Activated CD4-positive, alpha-beta T cell treated with anti-CD3 and anti-CD28 coated beads for 4 hours (primary cell): Measurements from ENCODE around the gene NFXL1.

Source experiments
- DNase-seq, 2 donors: peaks; one replicate each; pipeline ENCODE4 v3.0.0-alpha.2; 2020

The NFXL1 gene

DNA sequence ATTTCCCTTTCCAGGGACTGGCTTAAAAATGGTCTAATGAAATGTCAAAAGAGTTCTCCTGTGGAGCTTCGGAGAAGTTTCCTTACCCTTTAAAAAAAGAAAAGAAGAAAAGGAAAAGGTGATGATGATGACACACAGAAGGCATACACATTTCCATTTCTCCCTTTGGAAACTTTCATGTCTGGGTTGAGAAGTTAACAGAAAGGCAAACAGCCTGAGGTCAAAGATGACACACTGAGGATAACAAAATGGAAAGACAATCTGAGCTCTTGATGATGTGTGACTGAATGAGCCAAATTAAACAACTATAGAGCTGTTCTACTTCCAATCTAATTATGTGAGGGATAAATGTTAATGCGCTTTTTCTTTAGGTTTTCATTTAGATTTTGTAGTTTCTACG is 32.2 kb downstream of the NFXL1 start:
- DNase-seq = no peak

DNA sequence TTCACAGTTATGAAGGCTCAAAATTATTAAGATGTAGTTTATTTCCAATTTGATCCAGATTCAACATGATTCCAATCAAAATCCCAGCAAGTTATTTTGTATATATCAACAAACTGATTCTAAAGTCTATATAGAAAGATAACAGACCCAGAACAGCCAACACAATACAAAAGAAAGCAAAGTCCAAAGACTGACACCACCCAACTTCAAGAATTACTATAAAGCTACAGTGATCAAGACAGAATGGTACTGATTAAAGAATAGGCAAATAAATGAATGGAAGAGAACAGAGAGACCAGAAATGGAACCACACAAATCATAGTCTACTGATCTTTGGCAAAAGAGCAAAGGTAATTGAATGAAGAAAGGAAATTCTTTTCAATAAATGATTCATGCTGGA is 34.9 kb downstream of the NFXL1 start:
- no peak for DNase-seq

DNA sequence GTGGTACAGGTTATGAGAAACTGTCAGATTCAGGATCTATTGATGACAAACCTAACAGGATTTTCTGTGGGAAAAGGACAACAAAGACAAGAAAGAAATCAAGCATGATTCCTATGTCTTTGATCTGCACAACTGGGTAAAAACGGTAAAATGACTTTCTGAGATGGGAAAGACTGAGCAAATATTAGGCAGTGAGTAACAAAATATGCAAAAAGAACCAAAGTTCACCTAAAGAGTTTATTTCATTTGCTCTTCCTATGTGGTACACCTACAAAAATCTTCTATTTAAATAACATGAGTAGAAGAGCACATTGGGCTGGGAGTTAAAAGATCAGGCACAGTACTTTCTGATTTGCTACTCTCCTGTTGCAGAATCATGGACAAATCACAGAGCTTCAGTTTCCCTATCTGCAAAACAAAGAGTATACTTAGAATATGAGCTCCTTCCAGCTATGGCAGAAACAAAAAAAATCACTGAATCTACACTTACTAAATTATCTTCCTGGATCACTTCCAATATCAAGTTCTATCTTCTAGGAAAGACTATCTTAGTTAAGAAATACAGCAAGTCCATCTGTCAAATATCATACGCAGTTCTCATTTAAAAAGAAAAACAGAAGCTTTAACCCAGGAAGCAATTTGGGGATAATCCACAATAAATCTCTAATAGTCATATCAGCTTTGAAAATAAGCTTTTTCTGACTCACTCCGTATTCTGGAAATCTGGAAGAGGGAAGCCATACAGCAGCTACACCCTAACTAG is 37.4 kb downstream of the NFXL1 start:
- DNase-seq = no peak

DNA sequence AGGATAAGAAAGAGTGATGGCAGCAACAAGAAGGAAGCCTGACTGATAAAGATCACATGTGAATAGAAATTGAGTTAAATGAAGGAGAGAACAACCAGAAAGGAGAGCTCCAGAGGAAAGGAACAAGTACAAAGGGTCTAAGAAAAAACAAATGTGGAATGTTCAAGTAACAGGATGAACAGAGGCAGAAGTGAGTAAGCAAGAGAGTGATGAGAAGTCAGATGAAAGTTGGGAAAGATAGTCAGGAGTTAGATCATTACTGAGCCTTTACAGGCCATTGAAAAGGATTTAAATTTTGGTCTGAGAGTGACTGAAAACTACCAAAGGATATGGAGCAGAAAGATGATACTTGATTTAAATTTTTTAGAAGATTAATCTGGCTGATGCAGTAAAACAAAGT is 38.1 kb downstream of the NFXL1 start:
- DNase-seq = no peak

DNA sequence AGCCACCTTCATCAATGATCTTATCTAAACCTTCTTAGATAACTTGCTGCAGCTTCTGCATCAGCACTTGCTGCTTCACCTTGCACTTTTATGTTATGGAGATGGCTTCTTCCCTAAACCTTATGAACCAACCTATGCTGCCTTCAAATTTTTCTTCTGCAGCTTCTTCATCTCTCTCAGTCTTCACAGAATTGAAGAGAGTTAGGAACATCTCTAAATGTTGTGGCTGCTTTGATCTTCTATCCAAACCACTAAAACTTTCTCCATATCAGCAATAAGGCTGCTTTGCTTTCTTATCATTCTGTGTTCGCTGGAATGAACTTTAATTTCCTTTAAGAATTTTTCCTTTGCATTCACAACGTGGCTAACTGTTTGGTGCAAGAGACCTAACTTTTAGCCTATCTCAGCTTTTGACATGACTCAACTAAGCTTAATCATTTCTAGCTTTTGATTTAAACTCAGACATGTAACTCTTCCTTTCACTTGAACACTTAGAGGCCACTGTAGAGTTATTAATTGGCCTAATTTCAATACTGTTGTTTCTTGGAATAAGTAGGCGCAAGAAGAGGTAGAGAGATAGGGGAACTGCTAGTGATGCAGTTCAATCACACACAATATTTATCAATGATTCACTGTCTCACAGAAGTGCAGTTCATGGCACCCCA is 40.4 kb downstream of the NFXL1 start:
- DNase-seq = no peak

DNA sequence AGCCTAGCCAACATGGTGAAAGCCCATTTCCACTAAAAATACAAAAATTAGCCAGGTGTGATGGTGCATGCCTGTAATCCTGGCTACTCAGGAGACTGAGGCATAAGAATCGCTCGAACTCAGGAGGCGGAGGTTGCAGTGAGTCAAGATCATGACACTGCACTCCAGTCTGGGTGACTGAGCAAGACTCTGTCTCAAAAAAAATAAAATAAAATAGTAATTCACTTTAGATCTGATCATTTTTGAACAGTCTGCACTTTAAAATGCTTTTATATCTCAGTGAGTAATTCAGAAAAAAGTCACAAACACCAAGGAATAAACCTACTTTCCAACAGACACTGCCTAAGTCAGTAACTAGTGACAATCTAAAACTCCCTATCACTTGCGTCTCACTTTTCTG is 50.9 kb downstream of the NFXL1 start:
- DNase-seq = no peak

DNA sequence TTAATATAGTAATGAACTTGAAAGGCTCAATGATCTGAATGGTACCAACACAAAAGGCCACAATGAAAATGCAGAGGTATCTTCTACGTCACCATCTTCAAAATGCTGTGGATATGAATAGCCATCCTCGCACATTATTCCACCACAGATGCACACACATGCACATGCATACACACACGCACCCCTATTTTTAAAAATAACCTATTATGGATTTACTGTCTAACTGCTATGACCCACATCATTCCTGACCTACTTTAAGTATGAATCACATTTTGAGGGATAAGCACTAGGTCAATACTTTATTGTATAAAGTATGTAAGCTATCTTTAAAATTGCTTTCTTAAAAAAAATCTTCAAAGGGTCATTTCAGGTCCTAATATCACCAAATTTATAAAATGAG is 52.1 kb downstream of the NFXL1 start:
- DNase-seq = no peak

DNA sequence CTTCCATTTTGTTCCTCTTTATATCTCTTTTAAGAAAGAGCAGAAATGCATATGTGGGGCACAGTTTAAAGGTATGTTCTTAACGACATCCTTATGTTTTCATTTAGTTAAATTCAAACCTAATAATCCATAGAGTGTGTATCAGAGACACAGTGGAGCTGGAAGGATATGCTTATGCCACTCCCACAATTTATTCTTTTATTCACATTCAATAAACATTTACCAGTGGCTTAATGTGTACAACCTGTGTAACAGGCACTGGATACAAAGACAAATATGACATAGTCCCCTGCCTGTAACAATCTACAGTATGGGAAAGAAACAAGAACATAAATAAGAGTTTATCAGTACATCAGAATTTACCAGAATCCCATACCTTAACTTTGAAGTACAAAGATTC is 54.1 kb downstream of the NFXL1 start:
- no peak for DNase-seq

DNA sequence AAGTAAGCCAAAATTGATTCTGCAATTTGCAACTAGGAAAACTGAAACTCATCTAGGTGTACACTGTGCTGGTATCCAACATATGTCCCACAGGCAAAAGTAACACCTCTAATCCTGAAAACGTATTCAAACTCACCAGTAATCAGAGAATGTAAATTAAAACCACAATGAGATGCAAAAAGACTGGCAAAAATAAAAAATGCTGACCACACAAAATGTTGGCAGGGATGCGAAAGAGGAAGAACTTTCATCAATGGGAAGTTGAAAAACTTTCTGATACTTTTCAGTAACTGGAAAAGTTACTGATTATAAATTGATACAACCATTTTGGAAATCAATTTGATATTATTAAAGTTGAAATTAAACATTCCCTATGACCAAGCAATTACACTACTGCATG is 56.4 kb downstream of the NFXL1 start:
- no peak for DNase-seq

DNA sequence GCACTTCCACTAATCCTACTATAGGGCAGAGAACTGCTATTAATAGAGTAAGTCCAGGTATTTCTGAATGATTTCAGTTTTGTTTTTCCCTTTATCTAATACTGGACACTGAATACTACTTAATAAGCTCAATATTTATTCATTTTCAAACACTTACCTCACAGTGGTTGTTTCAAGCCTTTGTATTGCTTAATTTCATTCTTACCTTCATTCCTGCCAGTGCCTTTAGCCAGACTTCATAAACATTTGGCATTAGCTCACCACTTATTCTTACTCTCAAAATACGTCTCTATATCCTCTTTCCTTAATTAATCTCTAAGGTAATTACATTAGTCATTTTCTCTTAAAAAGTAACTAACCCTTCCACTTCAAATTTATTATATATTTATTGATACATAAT is 57.7 kb downstream of the NFXL1 start:
- no peak for DNase-seq

DNA sequence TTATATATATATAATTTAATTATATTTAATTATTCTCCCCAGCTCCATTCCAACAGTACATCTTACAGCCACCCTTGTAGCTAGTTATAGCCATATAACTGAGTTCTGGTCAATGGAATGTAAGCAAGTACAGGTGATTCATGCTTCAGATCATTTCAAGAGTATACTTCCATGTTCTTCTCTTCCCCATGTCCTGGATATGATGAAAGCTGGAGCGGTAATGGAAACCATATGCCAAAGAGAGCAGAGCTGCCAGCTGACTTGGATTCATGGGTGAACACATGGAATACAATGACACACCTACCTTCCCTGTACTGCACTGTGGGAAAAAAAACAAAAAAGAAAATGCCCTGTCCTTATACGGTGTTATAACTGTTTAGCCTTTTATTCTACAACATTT is 59.0 kb downstream of the NFXL1 start:
- DNase-seq = no peak

DNA sequence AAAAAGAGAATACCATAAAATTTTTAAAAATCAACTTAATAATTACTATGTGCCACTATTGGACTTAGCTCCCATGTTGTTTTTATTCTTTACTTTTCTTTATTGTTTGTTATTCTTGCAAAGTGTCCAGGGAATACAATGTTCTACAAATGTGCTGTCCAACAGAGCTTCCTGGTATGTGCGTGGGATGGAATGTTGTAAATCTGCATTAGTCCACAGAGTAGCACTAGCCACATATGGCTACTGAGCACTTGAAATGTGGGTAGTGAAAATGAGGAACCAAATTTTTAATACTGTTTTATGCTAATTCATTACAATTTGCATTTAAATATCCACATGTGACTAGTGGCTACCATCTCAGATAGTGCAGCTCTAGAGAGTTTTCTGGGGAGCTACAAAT is 62.2 kb downstream of the NFXL1 start:
- DNase-seq = no peak

DNA sequence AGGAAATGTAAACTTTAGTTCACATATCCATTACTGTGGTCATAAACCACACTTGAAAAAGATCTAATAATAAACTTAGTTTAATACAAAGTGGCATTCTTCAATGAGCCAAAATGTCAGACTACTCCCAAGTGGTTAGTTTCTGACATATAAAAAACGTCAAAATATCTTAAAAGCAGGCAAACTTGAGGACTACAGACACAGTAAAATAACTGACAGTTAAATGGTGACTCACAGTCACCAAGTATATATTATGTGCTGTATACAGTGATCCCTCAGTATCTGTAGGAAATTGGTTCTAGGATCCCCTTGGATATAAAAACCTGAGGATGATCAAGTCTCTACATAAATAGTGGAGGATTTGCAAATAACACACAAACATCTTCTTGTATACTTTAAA is 64.9 kb downstream of the NFXL1 start:
- DNase-seq = no peak

DNA sequence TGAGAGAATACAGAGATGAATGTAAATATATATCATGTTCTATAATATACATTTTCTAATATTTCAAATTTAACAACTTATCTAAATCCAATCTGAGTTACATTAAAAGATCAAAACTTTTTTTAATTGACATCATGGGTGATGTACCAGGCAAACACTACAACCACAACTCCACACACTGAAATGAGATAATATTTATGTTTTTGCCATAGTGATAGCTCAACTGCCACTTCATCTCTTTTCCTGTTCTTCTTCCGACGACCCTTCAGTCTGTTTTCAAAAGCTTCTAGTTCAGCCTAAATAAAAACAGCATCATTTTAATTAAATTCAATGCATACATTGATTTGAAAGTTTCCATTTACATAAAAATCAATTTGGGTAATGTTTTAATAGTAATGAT is 66.3 kb downstream of the NFXL1 start:
- DNase-seq = no peak

DNA sequence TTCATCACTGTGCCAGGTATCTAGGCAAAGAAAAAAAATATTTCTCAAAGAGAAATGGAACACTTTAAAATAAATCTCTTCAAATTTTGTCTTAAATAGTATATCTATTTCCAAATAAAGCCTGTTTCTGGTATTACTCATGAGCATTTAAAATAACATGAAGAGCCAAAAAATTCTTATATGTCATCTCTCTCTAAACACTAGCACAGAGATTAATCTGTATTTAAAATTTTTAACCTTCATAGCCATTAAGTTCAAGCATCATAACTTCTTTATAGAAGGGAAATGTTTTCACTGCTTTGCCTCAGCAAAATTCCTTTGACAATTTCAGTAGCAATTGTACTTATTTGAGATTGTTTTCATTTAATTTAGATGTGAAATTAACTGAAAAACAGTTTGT is 71.4 kb downstream of the NFXL1 start:
- DNase-seq = no peak

DNA sequence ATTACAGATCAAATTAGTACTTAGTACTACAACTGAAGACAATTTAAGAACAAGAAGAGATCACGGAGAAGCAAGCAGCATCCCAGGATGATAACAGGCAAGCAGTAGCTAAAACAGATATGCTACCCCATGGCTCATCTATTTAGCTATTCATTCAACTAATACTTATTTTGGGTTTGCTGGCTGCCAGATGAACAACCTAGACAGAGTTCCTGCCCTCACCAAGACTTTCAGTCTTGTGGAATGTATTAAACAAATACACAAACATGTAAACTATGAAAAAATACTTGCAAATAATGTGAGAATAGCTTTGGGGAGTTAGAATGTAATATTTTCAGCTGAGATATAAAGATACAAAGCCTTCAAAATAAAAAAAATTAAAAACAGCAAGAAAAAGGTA is 74.1 kb downstream of the NFXL1 start:
- DNase-seq = no peak

DNA sequence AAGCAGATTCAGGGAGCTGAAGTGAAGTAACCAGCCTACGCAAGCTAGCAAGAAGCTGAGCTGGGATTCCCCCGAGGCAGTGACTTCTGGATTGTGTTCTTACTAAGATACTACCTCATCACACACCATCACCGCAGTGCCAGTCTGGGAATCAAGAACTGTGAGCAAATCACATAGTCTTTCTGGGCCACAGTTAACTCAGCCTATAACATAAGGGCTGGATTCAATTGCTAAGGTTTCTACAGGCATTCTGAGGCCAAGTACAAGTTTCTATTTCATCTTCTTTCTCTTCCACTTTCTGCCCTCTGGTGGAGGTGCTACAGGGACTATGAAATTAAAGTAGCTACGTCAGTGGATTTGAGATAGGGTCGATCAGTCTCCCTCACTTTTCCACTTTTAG is 75.1 kb downstream of the NFXL1 start:
- DNase-seq = peak; percentile 12 to 20

DNA sequence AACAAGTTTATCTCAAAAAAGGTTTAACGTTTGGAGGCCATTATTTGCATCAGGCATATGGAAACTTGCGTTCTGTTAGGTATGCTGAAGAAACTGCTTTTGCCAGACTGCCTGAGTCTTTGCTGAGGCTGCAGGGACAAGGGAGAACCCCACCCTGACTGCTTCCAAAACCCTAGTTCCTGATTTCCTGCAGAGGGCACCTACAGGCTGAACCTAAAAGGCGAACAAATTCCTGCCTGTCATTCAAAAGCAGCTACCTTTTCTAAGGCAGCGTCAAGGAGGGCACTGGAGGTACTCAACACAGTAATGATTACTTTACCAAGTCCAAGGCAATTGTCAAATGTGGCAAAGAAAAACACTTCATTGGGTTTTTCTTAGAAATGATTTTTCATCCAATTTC is 75.9 kb downstream of the NFXL1 start:
- DNase-seq = no peak

DNA sequence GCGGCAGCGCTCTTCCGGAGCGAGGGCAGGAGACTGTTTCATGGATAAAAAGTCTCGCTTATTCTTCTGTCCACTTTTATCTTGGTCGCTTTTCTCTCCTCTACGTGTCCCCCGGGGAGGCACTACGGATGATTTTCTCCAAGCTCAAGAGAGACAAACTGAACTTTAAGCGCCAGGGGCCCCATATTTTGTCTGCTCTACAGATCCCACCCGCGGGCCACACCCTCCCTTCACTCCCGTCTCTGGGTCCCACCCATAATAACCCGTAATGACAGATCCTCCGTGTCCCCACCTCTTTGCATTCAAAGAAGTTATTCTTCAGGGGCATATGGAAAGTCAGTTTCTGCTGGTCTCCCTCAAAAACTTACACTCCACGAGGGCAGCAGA is 76.5 kb downstream of the NFXL1 start, which contains the start of gene CORIN:
Gene CORIN (minus strand): TSS at position 160 of the 387 bp plus-strand sequence. CDS start 118 bp downstream, at position 42.
- DNase-seq = no peak

DNA sequence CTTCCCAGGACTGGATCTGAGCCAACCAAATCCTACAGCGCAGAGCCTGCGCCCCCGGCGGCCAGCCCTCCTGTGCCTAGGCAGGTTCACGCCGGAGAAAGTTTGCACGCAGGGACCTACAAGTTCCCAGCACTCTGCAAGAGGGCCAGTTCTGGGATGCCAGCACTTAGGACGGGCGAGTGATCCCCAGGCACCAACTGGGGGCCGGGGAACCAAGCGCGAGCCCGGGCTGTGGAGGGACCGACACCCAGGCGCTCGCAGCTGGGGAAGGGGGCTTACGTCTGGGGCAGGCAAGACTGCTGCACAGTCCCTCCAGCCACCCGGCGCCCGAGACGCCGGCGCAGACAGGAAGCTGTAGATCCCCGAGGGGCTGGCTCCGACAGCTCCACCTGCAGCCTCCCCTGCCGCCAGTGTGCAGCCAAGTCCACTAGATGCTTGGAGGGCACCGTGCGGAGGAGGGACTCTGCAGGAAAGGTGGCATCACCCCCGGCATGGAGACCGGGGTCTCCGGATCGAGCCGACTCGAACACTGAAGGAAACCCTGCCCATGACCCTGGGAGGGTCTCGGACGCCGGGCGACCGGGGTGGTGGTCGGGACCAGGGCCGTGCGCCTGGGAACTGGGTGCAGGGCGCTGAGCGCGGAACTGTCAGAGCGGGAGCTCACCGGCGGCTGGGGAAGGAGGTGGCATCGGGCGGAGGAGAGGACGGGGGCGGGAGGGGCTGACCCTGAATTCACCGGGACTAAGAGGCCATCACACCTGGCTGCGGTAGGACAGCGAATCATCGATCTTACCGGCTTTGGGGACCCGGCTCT is 77.1 kb downstream of the NFXL1 start:
- DNase-seq = peak; percentile 13 to 26

DNA sequence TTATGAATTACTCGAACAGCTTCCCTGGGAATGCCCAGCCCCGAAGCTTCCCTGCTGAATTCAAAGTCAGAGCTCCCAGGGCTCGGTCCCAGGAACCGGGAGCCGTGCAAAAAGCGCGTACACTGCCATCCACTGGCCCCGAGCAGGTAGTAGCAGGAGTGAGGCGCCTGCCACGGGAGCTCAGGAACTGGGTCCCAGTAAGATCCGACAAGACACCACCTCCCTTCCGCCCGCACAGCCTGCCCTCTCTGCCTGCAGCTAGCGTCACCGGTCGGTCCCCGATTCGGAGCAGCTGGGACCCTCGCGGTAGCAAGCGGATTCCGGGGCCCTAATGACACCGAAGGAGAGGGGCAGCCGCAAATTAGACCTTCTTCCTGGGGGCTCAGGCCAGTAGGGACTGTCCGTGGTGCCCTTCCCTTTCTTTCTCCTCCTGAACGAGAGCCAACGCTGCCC is 77.7 kb downstream of the NFXL1 start:
- DNase-seq = peak; percentile 50 to 53

DNA sequence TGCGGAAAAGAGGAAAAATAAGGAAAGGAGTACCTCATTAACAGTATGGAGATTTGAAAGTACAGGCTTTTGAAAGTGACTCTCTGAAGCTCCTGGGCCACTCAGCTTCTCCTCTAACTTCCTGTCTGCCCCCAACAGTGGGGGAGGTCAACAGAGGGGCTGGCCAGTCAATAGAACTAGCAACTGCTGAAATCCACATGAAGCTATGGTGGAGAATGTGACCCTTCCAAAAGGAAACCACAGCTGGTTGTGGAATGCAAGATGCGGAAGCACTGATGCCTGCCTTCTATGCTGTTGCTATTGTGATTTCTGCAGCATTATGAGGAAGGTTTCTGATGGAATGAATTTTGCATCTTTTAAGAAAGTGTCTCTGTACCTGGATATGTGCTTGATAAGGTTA is 78.9 kb downstream of the NFXL1 start:
- DNase-seq = no peak

DNA sequence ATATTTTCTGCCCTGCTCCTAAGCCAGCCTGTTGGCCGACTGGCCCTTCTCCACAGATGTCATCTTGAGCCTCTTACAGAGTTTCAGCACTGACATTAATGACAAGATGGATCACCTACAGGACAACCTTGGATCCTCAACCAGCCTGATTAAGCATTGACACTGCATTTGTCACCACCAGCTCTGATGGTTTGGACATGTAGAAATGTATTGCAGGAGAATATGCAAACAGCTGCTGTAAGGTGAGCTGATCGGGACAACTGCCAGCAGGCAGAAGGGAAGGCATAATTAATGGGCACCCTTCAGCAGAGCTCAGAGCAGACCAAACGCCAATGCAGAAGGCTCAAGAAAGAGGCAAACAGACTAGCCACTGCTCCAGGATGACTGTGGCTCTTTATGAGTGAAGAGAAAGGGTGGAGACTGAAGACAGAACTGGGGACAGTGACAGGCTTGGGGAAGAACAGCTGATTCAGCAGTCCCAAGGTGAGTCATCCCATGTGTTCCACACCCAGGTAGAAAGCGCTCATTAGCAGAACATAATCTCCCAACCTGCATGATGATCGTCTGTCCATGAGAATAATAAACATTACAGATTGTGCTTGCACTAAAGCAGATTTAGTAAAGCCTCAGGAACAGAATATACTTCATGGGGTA is 83.2 kb downstream of the NFXL1 start:
- no peak for DNase-seq
